NCI-H526 (cell line): ENCODE data around the gene OAS2.

Experiments used
- DNase-seq, 2 experiments: peaks; one replicate each; lab custom pipeline; 2025; lab: John Stamatoyannopoulos, UW

The OAS2 gene, protein sequence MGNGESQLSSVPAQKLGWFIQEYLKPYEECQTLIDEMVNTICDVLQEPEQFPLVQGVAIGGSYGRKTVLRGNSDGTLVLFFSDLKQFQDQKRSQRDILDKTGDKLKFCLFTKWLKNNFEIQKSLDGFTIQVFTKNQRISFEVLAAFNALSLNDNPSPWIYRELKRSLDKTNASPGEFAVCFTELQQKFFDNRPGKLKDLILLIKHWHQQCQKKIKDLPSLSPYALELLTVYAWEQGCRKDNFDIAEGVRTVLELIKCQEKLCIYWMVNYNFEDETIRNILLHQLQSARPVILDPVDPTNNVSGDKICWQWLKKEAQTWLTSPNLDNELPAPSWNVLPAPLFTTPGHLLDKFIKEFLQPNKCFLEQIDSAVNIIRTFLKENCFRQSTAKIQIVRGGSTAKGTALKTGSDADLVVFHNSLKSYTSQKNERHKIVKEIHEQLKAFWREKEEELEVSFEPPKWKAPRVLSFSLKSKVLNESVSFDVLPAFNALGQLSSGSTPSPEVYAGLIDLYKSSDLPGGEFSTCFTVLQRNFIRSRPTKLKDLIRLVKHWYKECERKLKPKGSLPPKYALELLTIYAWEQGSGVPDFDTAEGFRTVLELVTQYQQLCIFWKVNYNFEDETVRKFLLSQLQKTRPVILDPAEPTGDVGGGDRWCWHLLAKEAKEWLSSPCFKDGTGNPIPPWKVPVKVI

DNA sequence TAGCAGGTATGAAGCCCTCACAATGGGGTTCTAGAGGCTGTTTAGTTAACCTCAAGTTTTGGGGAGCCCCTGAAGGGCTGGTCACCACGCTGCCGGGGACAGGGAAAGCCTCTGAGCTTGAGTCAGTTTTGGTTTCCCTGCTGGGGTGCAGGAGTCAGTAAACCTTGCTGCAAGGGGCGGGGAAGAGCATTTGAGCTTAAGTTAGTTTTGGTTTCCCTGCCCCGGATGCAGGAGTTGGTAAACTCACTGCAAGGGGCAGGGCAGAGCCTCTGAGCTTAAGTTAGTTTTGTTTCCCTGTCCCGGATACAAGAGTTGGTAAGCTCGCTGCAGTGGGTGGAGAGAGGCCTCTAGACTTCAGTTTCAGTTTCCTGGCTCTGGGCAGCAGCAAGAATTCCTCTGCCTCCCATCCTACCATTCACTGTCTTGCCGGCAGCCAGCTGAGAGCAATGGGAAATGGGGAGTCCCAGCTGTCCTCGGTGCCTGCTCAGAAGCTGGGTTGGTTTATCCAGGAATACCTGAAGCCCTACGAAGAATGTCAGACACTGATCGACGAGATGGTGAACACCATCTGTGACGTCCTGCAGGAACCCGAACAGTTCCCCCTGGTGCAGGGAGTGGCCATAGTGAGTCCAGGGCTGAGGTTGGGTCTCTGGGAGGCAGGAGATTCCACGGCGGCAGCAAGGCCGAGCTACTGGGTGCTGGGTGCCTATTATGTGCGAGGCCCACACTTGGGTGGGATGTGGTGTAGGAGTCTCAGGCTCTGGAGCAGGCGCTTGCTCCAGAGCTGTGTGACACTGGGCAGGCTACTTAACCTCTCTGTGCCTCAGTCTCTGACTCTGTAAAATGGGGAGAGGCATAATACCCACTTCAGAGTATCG lies at the start of gene OAS2:
TSS of gene OAS2 (plus strand) at position 357 of the 878 bp plus-strand sequence. CDS start at position 447, 90 bp downstream.
- no peak for DNase-seq

DNA sequence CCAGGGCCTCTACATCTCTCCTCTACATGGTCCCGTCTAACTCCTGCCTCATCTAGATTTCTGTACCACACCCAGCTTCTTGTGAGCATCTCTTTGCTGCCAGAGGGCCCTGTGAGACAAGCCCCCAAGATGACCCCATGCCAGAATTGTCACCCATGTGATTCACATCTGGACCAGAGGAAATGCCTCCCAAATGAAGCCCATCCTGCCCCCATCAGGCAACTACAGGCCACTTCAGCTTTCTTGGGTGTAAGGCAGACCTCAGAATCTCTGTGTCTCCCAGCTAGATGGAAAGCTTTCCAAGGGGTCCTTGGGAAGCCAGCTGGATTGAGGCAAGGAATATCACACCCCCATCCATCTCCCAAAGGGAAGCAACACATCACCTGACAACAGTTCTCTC lies 49.3 kb upstream of the OAS2 start:
- DNase-seq: no peak

DNA sequence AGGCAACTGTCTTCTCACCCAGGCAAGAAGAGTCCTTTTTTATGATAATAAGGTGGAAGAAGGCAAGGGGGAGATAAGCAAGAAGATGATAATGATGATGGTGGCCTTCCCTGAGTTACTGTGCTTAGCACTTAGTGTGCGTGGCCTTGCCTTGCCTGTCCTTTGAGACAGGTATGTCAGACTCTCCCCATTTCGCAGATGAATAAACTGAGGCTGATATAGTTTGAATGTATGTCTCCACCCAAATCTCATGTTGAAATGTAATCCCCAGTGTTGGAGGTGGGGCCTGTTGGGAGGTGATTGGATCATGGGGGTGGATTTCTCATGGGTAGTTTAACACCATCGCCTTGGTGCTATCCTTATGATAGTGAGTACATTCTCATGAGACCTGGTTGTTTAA lies 48.6 kb upstream of the OAS2 start:
- no peak for DNase-seq

DNA sequence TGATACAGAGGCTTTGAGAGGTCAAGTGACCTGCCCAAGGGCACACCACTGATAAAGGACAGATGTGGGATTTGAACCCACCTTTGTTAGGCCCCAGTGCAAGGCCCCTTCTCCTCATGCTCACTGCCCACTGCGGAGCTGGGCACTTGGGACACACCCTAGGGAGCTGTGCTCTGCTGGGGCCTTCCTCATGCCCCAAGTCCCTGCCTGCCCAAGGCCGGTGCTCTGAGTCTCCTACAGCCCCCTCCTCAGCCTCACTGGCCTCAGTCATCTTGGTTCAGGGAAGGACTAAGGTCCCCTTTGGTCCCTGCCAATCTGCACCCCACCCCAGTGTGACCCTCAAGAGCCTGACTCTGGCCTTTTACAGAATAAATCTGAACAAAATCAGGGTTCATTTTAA lies 48.0 kb upstream of the OAS2 start:
- no peak for DNase-seq

DNA sequence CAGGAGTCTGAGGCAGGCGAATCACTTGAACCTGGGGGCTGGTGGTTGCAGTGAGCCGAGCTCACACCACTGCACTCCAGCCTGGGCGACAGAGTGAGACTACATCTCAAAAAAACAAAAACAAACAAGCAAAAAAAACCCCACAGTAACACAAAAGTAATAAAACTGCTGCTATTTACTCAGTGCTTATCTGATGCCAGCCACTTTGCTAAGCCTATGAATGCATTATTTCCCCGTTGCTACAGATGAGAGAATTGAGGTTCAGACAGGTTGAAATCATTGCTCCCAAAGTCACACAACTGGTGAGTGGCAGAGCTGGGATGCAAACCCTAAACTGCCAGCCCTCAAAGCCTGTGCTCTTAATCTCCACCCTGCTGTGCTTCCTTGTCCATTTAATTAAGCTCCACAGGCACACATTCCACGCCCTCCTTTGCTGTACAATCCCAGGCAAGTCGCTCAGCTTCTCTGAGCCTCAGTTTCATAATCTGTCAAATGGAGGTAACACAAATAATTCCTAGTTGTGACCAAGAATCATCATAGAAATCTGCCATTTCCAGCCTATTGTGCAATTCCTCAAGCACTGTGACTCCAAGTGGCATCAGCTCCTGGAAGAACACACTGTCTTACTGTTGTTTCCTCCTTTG lies 45.7 kb upstream of the OAS2 start:
- no peak for DNase-seq

DNA sequence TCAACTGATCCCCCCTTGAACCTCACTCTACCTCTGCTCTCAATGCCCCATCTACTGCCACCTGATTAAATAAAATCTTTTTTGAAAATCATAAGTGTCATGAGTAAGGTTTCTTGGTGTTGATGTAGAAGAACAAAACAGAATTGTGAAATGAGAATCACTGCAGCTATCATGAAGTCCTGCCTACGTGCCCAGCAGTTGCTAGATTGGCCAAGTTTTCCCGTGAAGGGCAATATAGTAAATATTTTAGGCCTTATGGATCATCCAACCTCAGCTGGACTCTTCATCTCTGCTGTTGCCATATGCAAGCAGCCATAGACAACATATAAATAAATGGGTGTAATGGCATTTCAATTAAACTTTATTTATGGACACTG lies 45.2 kb upstream of the OAS2 start:
- DNase-seq: no peak

DNA sequence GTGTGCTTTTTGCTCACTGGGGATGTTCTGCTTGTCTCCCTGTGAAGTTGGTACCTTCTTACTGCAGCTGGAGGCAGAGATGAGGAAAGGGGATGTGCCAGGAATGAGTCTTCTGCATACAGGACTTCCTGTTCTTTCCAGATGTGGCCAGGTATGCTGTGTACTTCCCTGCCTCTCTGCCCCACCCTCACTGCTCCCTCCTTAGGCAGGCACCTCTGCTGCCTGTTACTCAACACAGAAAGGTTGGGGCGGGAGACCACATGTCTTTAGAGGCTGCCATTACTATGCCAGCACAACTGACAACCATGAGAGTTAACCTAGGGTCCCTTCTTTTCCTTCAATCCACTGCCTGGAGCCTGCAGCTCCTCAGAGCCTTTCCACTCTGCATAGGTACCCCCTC lies 42.1 kb upstream of the OAS2 start:
- DNase-seq: no peak

DNA sequence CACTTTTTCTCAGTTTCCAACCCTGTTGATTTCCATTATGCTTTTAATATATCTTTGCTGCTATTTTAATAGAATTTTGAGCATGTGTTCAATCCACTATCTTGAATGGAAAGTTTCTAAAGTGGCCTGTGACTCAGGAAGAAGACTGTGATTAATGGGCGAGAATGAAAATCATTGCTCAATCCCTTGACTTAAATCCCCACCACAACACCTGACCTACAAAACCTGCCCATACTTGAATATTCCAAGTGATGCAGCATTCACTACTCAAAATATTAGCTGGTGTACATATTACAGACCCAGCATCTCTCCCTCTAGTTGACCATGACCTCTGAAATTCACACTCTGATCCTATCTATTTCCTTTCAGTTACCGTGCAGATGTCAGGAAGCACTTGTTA lies 41.4 kb upstream of the OAS2 start:
- DNase-seq: no peak

DNA sequence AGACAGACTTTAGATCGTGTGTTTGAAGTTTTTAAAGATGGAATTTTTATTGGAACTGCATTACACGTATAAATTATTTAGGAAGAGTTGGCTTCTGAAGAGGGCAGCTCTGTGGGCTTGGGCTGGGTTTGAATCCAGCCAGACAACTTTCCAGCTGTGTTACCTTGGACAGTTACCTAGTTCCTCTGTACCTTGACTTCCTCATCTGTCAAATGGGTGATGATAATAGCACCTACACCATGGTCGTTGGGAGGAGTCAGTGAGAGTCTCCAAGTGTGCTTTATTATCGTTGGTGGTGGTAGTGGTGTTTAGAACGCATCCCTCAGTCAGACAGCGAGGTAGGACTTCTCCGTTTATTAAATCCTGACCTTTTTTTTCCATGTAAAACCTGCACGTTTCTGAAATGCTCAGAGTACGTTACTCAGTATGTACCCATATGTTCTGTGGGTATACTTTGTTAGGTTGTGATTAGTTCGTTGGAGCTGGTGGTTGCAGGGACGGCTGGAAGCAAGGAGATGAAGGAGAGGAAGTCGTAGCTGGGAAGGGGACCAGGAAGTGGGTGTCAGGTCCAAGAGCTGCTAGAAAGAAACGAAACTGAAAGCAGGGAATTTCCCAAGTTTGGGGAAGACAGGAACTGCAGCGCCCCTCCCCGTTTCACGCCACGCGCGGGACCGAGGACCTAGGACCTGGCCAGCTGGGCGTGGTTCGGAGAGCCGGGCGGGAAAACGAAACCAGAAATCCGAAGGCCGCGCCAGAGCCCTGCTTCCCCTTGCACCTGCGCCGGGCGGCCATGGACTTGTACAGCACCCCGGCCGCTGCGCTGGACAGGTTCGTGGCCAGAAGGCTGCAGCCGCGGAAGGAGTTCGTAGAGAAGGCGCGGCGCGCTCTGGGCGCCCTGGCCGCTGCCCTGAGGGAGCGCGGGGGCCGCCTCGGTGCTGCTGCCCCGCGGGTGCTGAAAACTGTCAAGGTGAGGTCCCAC lies 40.3 kb upstream of the OAS2 start, which contains the start of gene OAS3:
TSS of gene OAS3 (plus strand) at position 734 of the 979 bp plus-strand sequence. CDS start at position 791, 57 bp downstream.
- peak; percentile 36 to 78 for DNase-seq

DNA sequence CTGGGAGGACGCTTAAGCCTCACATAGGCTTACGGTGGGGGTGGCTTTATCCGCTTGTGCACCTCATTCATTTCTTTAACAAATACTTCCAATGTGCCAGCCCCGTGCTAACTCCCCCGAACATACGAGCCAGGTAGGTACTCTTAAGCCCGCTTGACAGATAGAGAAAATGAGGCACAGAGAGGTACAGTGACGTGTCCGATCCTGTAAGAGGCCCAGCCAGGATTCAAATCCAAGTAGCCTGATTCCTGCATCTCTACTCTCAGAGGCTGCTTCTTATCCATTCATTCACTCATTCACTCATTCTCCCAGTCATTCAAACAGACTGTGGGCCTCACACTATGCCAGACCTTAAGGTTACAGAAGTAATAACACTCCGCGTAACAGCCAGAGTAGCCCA lies 39.6 kb upstream of the OAS2 start:
- no peak for DNase-seq

DNA sequence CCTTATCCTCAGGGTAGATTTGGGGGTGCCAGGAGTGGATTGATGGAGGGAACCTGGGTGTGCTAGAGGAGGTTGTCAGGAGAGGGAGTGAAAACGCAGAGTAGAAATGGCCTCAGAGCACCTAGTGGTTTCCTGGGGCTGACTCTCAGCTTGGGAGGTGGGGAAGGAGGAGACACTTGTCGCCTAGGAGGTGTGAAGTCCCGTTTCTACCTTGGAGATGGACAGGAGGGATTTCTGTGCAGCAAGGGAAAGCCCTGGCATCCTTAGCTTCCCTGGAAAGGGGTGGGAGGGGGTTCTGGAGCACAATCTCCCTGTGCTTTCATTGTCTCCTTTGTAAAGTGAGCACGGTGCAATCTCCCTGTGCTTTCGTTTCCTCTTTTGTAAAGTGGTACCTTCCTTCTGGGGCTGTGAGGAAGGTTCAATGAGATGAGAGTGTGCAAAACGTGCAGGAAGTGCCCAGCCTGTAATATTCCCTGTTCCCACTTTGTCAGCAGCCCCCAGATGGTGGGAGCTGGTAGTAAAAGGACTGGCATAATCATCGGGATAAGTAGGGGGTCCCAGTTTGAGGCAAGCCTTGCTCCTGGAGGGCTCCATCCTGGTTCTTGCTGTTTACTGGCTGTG lies 38.4 kb upstream of the OAS2 start:
- DNase-seq: no peak

DNA sequence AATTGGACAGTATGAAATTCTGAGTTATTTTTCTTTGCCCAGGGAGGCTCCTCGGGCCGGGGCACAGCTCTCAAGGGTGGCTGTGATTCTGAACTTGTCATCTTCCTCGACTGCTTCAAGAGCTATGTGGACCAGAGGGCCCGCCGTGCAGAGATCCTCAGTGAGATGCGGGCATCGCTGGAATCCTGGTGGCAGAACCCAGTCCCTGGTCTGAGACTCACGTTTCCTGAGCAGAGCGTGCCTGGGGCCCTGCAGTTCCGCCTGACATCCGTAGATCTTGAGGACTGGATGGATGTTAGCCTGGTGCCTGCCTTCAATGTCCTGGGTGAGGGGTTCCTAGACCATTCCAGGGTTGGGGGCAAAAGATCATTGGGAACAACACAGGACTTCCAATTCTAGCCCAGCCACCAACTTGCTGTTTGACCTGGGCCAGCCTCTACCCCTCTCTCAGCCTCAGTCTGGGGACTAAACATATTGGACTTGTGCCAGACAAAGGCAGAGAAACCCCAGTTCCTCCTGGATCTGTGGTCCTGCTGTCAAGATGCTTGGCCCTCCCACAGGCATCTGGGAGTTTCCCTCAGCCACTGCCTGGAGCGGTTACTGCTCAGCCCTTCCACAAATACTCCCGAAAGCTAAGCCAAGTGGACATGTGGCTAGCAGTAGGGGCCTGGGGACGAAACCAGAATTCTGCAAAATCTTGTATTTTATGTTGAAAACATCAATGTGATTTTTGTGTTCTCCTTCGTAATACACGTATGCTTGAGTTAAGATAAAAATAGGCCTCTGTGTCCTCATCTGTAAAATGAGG lies 36.6 kb upstream of the OAS2 start:
- DNase-seq: no peak

DNA sequence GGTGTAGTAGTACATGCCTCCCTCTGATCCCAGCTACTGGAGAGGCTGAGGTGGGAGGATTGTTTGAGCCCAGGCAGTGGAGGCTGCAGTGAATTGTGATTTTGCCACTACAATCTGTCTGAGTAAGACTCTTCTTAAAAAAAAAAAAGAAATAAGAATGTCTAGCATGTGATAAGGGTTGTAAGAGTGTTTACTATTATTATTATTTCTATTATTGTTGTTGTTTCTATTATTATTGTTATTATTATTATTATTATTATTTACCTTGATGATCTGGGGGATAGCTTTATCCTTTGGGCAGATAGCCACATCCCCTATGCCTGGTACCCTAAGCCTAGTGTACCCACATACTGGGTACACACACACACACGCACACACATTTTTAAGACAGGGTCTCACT lies 35.7 kb upstream of the OAS2 start:
- no peak for DNase-seq

DNA sequence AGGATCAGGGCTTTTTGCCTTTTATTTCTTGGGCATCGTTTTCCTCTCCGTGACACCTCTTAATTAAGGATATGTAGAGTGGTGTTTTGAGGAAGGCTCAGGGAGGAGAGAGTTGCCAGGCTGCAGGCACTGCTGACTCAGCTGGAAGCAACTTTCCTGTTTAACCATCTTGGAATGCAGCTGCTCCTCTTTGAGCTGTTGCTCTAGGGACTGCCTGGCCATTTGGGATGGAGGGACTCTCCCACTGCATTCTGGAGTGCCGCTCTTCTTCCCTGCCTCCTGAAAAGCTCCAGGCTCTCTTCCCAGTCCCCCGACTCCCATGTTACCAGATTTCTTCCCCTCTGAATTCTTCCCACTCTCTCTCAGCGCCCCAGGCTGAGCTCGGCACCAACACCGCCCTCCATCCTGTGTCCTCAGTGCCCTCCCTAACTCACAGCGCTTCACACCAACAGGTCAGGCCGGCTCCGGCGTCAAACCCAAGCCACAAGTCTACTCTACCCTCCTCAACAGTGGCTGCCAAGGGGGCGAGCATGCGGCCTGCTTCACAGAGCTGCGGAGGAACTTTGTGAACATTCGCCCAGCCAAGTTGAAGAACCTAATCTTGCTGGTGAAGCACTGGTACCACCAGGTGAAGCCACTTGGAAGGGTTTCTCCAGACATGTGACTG lies 34.2 kb upstream of the OAS2 start:
- DNase-seq: no peak

DNA sequence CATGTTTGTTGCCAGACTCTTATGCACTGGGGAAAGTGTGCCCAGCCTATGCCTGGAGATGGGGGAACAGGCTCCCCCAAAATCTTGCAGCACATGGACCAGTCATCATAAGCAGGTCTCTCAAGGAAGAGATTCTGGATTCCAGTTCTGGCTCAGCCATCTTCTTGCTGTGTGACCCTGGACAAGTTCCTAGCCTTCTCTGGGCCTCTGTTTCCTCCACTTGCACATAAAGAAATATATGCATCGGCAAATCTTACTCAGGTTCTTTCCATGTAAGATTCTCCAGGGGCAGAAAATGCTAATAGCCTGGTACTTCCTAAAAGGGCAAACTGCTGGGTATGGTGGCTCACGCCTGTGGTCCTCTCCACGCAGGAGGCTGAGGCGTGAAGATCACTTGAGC lies 32.8 kb upstream of the OAS2 start:
- no peak for DNase-seq

DNA sequence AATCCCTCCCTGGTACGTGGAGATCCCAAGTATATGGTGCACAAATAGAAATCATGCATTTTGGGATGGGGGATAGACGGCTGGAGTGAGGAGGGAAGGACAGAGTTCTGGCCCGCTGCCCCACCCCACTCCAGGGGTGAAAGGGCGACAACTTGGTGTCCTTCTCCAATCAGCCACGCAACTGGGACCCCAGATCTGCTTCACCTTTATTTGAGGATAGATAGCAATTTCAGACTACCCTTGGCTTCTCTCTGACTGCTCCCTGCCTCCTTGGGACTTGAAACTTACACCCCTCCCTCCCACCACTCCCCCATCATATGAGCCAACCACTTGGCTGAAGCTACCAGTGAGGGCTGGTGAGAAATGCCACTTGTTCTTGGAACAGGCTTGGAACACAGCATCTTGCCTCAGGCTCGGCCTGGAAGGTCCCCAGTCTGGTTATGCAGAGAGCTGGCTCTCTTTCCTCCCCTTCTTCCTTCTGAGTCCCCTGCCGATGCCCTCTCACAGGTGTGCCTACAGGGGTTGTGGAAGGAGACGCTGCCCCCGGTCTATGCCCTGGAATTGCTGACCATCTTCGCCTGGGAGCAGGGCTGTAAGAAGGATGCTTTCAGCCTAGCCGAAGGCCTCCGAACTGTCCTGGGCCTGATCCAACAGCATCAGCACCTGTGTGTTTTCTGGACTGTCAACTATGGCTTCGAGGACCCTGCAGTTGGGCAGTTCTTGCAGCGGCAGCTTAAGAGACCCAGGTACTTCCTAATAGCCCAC lies 31.9 kb upstream of the OAS2 start:
- no peak for DNase-seq

DNA sequence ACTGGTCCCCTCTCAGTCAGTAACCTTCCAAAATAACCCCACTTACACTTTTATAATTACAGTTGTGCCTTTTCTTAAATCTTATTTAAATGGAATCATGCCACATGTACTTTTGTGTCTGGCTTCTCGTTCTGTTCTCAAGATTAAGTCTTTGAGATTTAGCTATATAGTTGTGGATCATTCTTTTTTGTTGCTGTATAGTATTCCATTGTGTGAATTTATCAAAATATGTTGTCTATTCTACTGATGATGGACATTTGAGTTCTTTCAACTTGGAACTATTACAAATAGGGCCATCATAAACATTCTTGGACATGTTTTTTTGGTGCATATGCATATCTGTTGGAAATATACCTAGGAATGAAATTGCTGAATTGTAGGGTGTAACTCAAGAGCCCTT lies 31.0 kb upstream of the OAS2 start:
- no peak for DNase-seq

DNA sequence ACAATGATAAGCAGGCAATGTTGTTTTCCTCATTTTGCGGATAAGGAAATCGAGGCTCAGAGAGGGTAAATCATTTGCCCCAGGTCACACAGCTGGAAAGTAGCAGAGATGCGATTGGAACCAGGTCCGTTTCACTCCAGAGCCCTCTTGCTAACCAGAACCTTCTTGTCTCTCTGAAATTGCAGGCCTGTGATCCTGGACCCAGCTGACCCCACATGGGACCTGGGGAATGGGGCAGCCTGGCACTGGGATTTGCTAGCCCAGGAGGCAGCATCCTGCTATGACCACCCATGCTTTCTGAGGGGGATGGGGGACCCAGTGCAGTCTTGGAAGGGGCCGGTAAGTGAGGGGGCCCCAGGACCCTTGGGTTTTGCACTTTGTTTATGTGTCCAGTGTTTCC lies 30.6 kb upstream of the OAS2 start:
- no peak for DNase-seq
